ENCODE data around the gene SLC4A1AP. TPM values are rescaled to one million over a fixed set of nuclear protein-coding genes. Genes with fewer than 3 reads are reported as not detected.

Gene SLC4A1AP
- total and polyA plus RNA-seq, 2 of the 13 experiments (the other 11 are each of a cell fraction or from before 2014, with no cell fraction given), result 15.3 to 44.6 TPM

DNA sequence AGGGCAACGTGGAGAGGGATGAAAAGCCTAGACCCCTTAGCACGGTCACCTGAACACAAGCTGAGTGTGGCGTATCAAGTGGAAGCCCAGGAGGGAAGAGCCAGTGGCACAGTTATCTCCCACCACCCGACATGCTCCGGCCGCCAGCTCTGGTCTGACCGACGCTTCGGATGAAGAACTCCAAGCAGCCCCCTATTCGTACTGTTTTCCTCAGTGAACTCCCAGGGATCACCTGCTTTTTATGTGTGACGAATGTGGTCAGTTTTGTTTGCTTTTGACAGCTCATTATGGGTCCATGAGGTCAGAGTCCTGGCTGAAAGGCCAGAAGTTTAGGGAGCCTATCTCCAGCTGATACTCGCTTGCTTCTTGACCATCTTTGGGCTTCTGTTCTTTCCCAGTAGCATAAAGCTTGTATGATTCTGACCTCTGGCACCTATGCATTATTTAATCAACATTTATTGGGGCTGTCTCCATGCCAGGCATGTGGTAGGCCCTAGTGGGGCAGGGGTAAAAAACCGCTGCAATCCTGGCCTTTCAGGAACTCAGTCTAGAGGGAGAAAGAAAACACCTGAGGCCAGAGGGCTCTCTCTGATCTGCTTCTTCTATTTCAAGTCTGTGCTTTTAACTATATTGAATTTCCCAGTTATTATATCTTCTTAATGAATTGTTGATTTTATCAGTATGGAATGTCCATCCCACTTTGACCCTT, 74.8 kb downstream of the SLC4A1AP start (continued):
- TF ChIP-seq ZNF605 (CRISPR knock-in tag; IDR thresholded peaks at IDR 0.05) (peak; percentile 97), ZNF720 (CRISPR knock-in tag; IDR thresholded peaks at IDR 0.05) (no peak), ZNF557 (CRISPR knock-in tag; IDR thresholded peaks at IDR 0.05) (no peak), ZFP37 (CRISPR knock-in tag; IDR thresholded peaks at IDR 0.05; ENCODE audit: borderline replicate concordance) (no peak), FOSL2 (CRISPR knock-in tag; IDR thresholded peaks at IDR 0.05) (peak; percentile 83), THAP9 (CRISPR knock-in tag; IDR thresholded peaks at IDR 0.05; ENCODE audit: borderline replicate concordance) (peak; percentile 71; the same call in 1 of the 2 replicates), ARNTL (CRISPR knock-in tag; IDR thresholded peaks at IDR 0.05) (peak; percentile 54), CENPX (CRISPR knock-in tag; IDR thresholded peaks at IDR 0.05) (no peak), ZNF543 (CRISPR knock-in tag; IDR thresholded peaks at IDR 0.05) (no peak), BRF2 (CRISPR knock-in tag; IDR thresholded peaks at IDR 0.05) (no peak), ZNF326 (CRISPR knock-in tag; IDR thresholded peaks at IDR 0.05; ENCODE audit: borderline replicate concordance) (no peak), NFE2L2 (IDR thresholded peaks at IDR 0.05; ENCODE audit: low read length) (no peak), SAP130 (CRISPR knock-in tag; IDR thresholded peaks at IDR 0.05; ENCODE audit: low read depth) (peak; percentile 83), NR2F6 (IDR thresholded peaks at IDR 0.05) (peak; percentile 80), NR2F6 (CRISPR knock-in tag; IDR thresholded peaks at IDR 0.05) (peak; percentile 84; the same call in 1 of the 2 replicates), KMT2B (CRISPR knock-in tag; IDR thresholded peaks at IDR 0.05) (no peak), ZMYM4 (CRISPR knock-in tag; IDR thresholded peaks at IDR 0.05) (peak; percentile 73), PRDM4 (CRISPR knock-in tag; IDR thresholded peaks at IDR 0.05; ENCODE audit: borderline replicate concordance) (no peak), IRF2 (CRISPR knock-in tag; IDR thresholded peaks at IDR 0.05) (peak; percentile 70; the same call in 1 of the 2 replicates), ZNF331 (CRISPR knock-in tag; IDR thresholded peaks at IDR 0.05) (peak; percentile 72; the same call in 1 of the 2 replicates)
- TF ChIP-seq, protein P1, sequence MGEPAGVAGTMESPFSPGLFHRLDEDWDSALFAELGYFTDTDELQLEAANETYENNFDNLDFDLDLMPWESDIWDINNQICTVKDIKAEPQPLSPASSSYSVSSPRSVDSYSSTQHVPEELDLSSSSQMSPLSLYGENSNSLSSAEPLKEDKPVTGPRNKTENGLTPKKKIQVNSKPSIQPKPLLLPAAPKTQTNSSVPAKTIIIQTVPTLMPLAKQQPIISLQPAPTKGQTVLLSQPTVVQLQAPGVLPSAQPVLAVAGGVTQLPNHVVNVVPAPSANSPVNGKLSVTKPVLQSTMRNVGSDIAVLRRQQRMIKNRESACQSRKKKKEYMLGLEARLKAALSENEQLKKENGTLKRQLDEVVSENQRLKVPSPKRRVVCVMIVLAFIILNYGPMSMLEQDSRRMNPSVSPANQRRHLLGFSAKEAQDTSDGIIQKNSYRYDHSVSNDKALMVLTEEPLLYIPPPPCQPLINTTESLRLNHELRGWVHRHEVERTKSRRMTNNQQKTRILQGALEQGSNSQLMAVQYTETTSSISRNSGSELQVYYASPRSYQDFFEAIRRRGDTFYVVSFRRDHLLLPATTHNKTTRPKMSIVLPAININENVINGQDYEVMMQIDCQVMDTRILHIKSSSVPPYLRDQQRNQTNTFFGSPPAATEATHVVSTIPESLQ (CRISPR knock-in tag; conservative IDR thresholded peaks at IDR 0.05), result no peak
- TF ChIP-seq, protein P2, sequence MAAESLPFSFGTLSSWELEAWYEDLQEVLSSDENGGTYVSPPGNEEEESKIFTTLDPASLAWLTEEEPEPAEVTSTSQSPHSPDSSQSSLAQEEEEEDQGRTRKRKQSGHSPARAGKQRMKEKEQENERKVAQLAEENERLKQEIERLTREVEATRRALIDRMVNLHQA (CRISPR knock-in tag; IDR thresholded peaks at IDR 0.05), result no peak
- TF ChIP-seq, protein P3, sequence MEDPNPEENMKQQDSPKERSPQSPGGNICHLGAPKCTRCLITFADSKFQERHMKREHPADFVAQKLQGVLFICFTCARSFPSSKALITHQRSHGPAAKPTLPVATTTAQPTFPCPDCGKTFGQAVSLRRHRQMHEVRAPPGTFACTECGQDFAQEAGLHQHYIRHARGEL (CRISPR knock-in tag; IDR thresholded peaks at IDR 0.05), result no peak

Measured in HepG2 (cell line).